B cell (primary cell): ENCODE data around the gene MYH10. TPM values are rescaled to one million over a fixed set of nuclear protein-coding genes. Genes with fewer than 3 reads are reported as not detected.

ENCODE experiments used
- ATAC-seq: fragments of 200-7000 bp; cut with Tn5 transposase; one replicate; pipeline ENCODE4 v1.10.0; 2021; ENCODE audit warnings: low read depth, mild to moderate bottlenecking, moderate number of reproducible peaks, moderate library complexity
- CTCF ChIA-PET: fragments of 350-600 bp; sonication (Branson Sonifier 250); formaldehyde crosslinking; loops from one replicate; lab custom pipeline; 2021; ENCODE audit warnings: antibody characterized with exemption, inconsistent platforms; lab: Charles Lee
- POLR2A ChIA-PET: fragments of 350-600 bp; sonication (Branson Sonifier 250); formaldehyde crosslinking; loops from one replicate; lab custom pipeline; 2021; ENCODE audit warnings: antibody characterized with exemption; lab: Charles Lee
- DNase-seq: peaks from one replicate; pipeline ENCODE4 v3.0.0; 2013
- H2AFZ ChIP-seq: 2 replicates; pipeline ENCODE4 v1.6.1; 2012; ENCODE audit warnings: mild to moderate bottlenecking, low read depth, low read length; ENCODE audit not compliant: insufficient read depth, poor library complexity, severe bottlenecking
- H3K27ac ChIP-seq, 2 donors: 1 replicate in 1 of 2; 2 replicates in 1 of 2; pipeline ENCODE4 v1.5.1; 2012 to 2013; ENCODE audit warnings: low read length in 2 of 2, mild to moderate bottlenecking in 2 of 2, moderate library complexity in 1 of 2
- H3K27me3 ChIP-seq, 4 experiments: fragments of 200-600 bp in 1 of 4; sonication (generic) in 1 of 4; replicated peaks in 1 of 4; 1 replicate in 2 of 4; 2 replicates in 2 of 4; pipeline versions ENCODE4 v1.6.1 to v1.7.0; 2013 to 2016; ENCODE audit warnings: low read length in 3 of 4, mild to moderate bottlenecking in 2 of 4, mixed read lengths in 1 of 4, moderate library complexity in 1 of 4; ENCODE audit not compliant: insufficient read depth in 4 of 4, control insufficient read depth in 3 of 4; ENCODE audit errors: control extremely low read depth in 1 of 4
- H3K36me3 ChIP-seq, 2 experiments: replicated peaks in 1 of 2; 1 replicate in 1 of 2; 2 replicates in 1 of 2; pipeline versions ENCODE4 v1.6.1 to v1.7.1; 2013; ENCODE audit warnings: low read length in 1 of 2; ENCODE audit not compliant: insufficient read depth in 2 of 2, control insufficient read depth in 1 of 2; ENCODE audit errors: control extremely low read depth in 1 of 2, extremely low read depth in 1 of 2
- H3K4me1 ChIP-seq, 2 donors: fragments of 200-600 bp in 1 of 2; sonication (generic) in 1 of 2; 1 replicate in 1 of 2; 2 replicates in 1 of 2; pipeline versions ENCODE4 v1.5.1 to v1.6.1; 2013 to 2017; ENCODE audit warnings: low read length in 2 of 2; ENCODE audit not compliant: control insufficient read depth in 2 of 2, insufficient read depth in 2 of 2
- H3K4me2 ChIP-seq: replicated peaks from 2 replicates; pipeline ENCODE3; 2012; ENCODE audit warnings: mild to moderate bottlenecking, low read depth, low read length; ENCODE audit not compliant: poor library complexity, severe bottlenecking
- H3K4me3 ChIP-seq, 5 experiments: fragments of 200-600 bp in 1 of 5; sonication (generic) in 1 of 5; 1 replicate in 3 of 5; 2 replicates in 2 of 5; pipeline versions ENCODE4 v1.5.1 to v1.7.0; 2011 to 2016; ENCODE audit warnings: low read length in 4 of 5, mild to moderate bottlenecking in 4 of 5, low read depth in 2 of 5, control low read depth in 1 of 5, moderate library complexity in 1 of 5; ENCODE audit not compliant: insufficient read depth in 1 of 5; ENCODE audit errors: control extremely low read depth in 1 of 5, extremely low read depth in 1 of 5
- H3K79me2 ChIP-seq: fragments of 200-600 bp; sonication (generic); one replicate; pipeline ENCODE4 v1.6.0; 2016; ENCODE audit warnings: low read length; ENCODE audit not compliant: control insufficient read depth, insufficient read depth
- H3K9ac ChIP-seq: fragments of 200-600 bp; sonication (generic); 2 replicates; pipeline ENCODE4 v1.6.1; 2017; ENCODE audit warnings: mild to moderate bottlenecking, low read length, moderate library complexity
- H3K9me3 ChIP-seq, 3 donors: one replicate each; pipeline versions ENCODE4 v1.6.1 to v1.7.1; 2013; ENCODE audit warnings: low read length in 2 of 3; ENCODE audit not compliant: control insufficient read depth in 2 of 3, insufficient read depth in 1 of 3; ENCODE audit errors: control extremely low read depth in 1 of 3
- H4K20me1 ChIP-seq: 2 replicates; pipeline ENCODE4 v1.6.0; 2012; ENCODE audit warnings: mild to moderate bottlenecking, low read length; ENCODE audit not compliant: insufficient read depth, control insufficient read depth, poor library complexity, severe bottlenecking
- H3K27ac Mint-ChIP-seq: one replicate; pipeline ENCODE4 v1.8.0; 2021; ENCODE audit warnings: mixed read lengths
- H3K27me3 Mint-ChIP-seq: one replicate; pipeline ENCODE4 v1.8.0; 2021; ENCODE audit warnings: mixed read lengths
- H3K4me1 Mint-ChIP-seq: one replicate; pipeline ENCODE4 v1.8.0; 2021; ENCODE audit warnings: mixed read lengths
- H3K4me3 Mint-ChIP-seq: one replicate; pipeline ENCODE4 v1.8.0; 2021; ENCODE audit warnings: mixed read lengths
- H3K9me3 Mint-ChIP-seq: one replicate; pipeline ENCODE4 v1.8.0; 2022; ENCODE audit warnings: mixed read lengths; ENCODE audit not compliant: insufficient read depth
- EZH2 ChIP-seq: IDR thresholded peaks from 2 replicates; pipeline ENCODE4 v1.6.1; 2012; ENCODE audit warnings: borderline replicate concordance, low read depth, mild to moderate bottlenecking, moderate library complexity, low read length; ENCODE audit not compliant: insufficient read depth, poor library complexity, severe bottlenecking
- WGBS: methylation state at CpG from one replicate; pipeline ENCODE4 v1.1.5; 2013; ENCODE audit warnings: missing lambda C conversion rate; ENCODE audit not compliant: insufficient coverage; 5-methylcytosine and 5-hydroxymethylcytosine counted together
- intact Hi-C: fragments of 100-400 bp; cut with micrococcal nuclease; formaldehyde crosslinking; loops from one replicate; pipeline ENCODE4 v1.10.0; 2022
- polyA plus RNA-seq: library from polyadenylated mRNA; depleted of rRNA; stranded (reverse); fragments of >200 nt; gene quantifications from 2 replicates; pipeline ENCODE4 v1.2.3, GENCODE V29; 2012
- total RNA-seq, 2 donors: library from RNA; stranded (reverse); fragments of 120-200 nt in 1 of 2; gene quantifications; 1 replicate in 1 of 2; 2 replicates in 1 of 2; pipeline versions ENCODE4 v1.2.3 to v1.2.4, GENCODE V29; 2013 to 2022
- TF ChIP-seq, protein P1 (sequence below): fragments of 200-600 bp; IDR thresholded peaks from one replicate; pipeline ENCODE4 v1.8.0; 2022; ENCODE audit warnings: antibody characterized with exemption, mild to moderate bottlenecking

The MYH10 gene
- total and polyA plus RNA-seq, 2 donors (not counting 1 experiment from before 2014, with no cell fraction given), result 0.04 to 1.7 TPM

DNA sequence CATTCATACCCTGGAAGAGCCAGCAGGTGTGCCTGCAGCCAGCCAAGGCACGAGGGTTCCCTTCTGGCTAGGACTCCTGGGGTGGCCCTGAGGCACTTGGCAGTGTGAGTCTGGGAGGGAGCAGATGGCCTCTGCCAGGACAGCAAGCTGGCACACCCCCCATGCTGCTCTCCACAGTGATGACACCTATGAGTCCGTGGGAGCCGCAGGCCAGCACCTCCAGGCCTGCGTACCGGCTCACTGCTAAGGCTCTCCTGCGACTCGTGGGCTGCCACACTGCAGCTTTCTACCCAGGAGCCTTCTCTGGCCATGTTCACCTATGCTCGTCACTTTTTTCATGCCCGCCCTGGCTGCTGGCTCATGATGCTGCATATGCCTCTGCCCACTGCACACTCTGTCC lies 126.7 kb downstream of the MYH10 start:
- H3K4me1 ChIP-seq, result no peaks in the 10 kb centered on the region
- ChIA-PET CTCF (interaction anchor here (0.7 kb wide), 1 partner anchor 18 kb away, joined by 3 read pairs; no protein-coding TSS in a partner anchor), POLR2A (no interaction called here)
- 89% methylated on average over 9 of the region's 9 CpGs for WGBS
- Mint-ChIP-seq H3K9me3 (no peaks in the 10 kb centered on the region), H3K4me1 (no peaks in the 10 kb centered on the region), H3K27ac (no peak overlapping the region), H3K4me3 (no peak overlapping the region), H3K27me3 (no peaks in the 10 kb centered on the region)
- no peaks in the 10 kb centered on the region for H3K9me3 ChIP-seq
- DNase-seq, result no peak
- H4K20me1 ChIP-seq, result no peaks in the 10 kb centered on the region
- no peaks in the 10 kb centered on the region for H3K27me3 ChIP-seq
- H2AFZ ChIP-seq, result no peak overlapping the region
- H3K27ac ChIP-seq, result no peak overlapping the region
- no peaks in the 10 kb centered on the region for H3K79me2 ChIP-seq
- H3K4me3 ChIP-seq, result no peak overlapping the region
- no peak for TF ChIP-seq EZH2
- TF ChIP-seq, protein P1, sequence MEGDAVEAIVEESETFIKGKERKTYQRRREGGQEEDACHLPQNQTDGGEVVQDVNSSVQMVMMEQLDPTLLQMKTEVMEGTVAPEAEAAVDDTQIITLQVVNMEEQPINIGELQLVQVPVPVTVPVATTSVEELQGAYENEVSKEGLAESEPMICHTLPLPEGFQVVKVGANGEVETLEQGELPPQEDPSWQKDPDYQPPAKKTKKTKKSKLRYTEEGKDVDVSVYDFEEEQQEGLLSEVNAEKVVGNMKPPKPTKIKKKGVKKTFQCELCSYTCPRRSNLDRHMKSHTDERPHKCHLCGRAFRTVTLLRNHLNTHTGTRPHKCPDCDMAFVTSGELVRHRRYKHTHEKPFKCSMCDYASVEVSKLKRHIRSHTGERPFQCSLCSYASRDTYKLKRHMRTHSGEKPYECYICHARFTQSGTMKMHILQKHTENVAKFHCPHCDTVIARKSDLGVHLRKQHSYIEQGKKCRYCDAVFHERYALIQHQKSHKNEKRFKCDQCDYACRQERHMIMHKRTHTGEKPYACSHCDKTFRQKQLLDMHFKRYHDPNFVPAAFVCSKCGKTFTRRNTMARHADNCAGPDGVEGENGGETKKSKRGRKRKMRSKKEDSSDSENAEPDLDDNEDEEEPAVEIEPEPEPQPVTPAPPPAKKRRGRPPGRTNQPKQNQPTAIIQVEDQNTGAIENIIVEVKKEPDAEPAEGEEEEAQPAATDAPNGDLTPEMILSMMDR, result no peak
- H3K9ac ChIP-seq, result no peak overlapping the region
- intact Hi-C loops, result no loop called here
- no peaks in the 10 kb centered on the region for H3K36me3 ChIP-seq
- H3K4me2 ChIP-seq, result no peak overlapping the region
- ATAC-seq, result no peak

DNA sequence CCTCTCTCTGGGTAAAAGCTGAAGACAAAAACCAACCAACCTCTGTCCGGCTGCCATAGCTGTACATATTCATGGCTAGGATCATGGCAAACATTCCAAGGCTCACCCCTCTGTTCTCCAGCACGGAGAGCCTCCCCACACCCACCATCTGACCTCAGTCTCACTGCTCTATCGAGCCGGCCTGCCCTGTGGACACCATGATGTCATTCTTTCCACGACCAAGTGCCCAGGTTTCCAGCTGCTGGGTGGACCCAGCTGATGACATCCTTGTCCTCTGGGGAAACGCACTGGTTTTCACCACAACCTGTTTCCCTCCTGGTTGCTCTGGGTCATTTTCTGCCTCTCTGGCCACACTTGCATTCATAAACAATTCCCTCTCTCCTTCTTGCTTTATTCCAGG lies 127.2 kb downstream of the MYH10 start:
- ChIA-PET POLR2A (no interaction called here), CTCF (no interaction called here)
- H3K27me3 Mint-ChIP-seq, result no peaks in the 10 kb centered on the region
- H3K4me1 ChIP-seq, result no peaks in the 10 kb centered on the region
- H3K27ac Mint-ChIP-seq, result no peak overlapping the region
- no peaks in the 10 kb centered on the region for H3K79me2 ChIP-seq
- H3K27ac ChIP-seq, result no peak overlapping the region
- H3K9ac ChIP-seq, result no peak overlapping the region
- no peaks in the 10 kb centered on the region for H3K36me3 ChIP-seq
- no peak overlapping the region for H3K4me2 ChIP-seq
- H3K9me3 Mint-ChIP-seq, result no peaks in the 10 kb centered on the region
- WGBS, result 95% methylated on average over 6 of the region's 6 CpGs
- intact Hi-C loops, result no loop called here
- ATAC-seq (no peak), DNase-seq (no peak)
- no peaks in the 10 kb centered on the region for H3K4me1 Mint-ChIP-seq
- no peaks in the 10 kb centered on the region for H4K20me1 ChIP-seq
- H3K27me3 ChIP-seq, result no peaks in the 10 kb centered on the region
- H3K9me3 ChIP-seq, result no peaks in the 10 kb centered on the region
- H3K4me3 Mint-ChIP-seq, result no peak overlapping the region
- no peak overlapping the region for H2AFZ ChIP-seq
- TF ChIP-seq EZH2, result no peak
- TF ChIP-seq, protein P1, result no peak
- H3K4me3 ChIP-seq, result no peak overlapping the region
